Stimulated activated CD4-positive, alpha-beta T cell treated with anti-CD3 and anti-CD28 coated beads, Interleukin-4, amount 100 ng/mL, for 48 hours (primary cell): ENCODE data around the gene ATP8A2.
"Not testable (repeated sequence)": the region's sequence is repeated elsewhere in the genome, so short reads cannot be mapped to it uniquely, and the experiment has no call there.

Experiments used
- DNase-seq, 2 donors: peaks; one replicate each; pipeline ENCODE4 v3.0.0-alpha.2; 2020; ENCODE audit warnings: low read depth in 2 of 2

The ATP8A2 gene

DNA sequence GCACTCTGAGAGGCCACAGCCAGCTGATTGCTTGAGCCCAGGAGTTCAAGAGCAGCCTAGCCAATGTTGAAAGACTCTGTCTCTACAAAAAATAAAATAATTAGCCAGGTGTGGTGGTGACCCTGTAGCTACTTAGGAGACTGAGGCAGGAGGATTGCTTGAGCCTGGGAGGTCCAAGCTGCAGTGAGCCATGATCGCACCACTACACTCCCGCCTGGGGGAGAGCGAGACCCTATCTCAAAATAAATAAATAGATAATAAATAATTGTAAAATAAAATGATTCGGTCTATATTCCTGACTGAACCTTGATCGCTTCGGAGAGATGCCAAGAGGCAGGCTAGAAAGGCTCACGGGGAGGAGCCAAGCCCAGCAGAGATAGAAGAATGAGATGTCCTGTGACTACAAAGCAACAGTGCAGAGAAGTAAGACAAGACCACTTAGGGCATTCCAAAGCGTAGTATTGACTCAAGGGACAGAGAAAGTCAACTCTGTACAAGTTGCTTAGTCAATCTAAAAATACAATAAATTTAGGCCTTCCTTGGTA lies 667.2 kb downstream of the ATP8A2 start:
- DNase-seq, result no peak

DNA sequence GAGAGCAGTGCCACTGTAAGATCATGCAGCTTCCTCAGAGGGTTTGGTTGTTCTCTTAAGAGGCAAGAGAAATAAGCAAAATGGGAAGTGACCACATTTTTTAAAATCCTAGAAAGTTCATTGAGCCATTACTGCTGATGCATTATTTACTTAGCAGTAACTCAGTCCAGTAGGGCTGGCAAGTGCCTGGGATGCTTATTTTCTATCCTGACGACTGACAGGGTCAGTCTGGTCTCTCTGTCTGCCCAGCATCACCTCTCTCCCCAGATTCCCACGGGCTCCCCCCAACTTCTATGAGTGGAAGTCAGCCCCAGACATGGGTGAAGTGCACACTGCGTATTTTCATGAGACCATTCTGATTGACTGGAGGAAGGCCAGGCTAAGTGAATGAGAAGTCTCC lies 669.7 kb downstream of the ATP8A2 start:
- DNase-seq, result no peak

DNA sequence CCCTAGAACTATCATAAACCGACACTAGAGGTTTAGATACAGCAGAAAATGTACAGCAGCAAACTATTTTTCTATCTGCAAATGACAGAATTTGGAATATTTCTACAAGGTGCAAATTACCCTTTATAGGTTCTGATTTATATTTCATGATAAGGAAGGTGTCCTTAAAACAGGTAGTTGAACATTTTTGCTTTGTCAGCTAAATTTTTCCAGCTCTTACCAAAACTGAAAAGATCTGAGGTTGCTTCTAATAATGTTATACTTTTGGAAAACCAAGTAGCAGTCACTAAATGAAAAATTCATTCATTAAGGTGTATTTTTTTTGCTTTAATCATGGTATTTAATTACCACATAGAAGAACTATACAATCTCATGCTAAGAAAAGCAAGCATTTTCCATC lies 671.0 kb downstream of the ATP8A2 start:
- no peak for DNase-seq

DNA sequence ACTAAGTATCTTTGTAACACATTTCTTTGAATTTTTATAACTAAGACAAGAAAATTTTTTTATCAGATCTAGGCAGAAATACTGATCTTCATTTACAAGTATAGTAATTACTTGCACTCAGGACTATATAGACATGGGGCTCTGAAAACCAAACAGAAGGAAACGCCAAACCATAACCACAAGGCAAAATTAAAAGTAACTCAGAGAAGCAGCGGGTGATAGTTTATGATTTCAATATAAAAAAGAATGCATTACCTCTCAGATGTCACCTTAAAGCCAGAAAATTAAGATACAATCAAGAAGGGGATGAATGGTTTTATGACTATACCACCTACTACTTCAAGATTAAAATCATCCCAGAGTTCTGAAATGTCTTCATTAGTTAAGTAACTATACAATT lies 673.4 kb downstream of the ATP8A2 start:
- DNase-seq, result no peak

DNA sequence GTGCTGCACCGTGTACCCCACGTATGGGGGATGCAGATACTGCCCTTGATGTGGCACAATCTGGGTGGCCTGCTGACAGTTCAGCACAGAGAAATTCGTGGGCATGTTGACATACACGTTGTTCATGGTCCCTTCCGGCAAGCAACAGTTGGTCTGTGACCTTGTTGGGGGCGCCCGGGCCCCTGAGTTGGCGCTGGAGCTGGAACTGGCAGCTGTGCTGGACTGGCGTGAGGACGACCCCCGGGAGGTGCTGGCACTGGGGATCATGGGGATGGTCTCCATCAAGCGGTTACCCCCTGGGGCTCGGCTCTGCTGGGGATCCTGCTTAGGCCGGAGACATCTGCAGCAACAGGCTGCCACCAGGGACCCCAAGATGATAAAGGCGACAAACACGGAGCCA lies 674.9 kb downstream of the ATP8A2 start:
- no peak for DNase-seq

DNA sequence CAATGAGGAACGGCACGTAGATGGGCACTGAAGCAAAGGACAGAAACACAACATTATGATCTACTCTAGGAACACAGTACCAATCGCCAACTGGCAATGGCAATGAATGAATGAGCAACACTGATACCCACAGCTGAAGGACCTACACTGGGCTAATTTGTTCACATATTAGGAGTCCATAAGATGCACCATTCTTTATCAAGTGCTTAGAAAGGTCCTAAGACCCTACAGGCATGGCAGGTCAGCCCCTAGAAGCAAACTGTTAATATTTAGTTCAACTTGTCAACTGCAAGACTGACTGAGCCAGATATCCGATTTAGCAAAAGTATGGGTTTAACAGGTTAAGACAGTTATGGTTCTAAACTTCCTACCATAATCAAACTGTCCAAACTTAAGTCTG lies 675.3 kb downstream of the ATP8A2 start:
- DNase-seq, result no peak

DNA sequence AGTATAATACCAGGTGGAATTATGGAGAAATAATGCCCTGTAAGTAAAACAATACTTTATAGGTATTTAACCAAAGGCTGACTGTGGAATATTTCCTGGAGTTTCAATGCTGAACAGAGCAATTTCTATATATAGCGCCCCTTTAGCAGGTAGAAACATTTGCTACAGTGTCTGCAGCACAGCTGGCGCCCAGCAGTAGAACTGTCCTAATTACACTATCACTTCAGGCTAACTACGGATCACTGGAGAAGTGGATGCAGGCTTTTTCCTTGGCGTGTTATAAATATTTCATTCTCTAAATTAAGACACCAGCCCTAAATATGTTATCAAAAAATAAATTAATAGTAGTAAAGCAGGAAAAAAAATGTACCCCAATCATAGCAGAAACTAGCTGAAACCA lies 677.0 kb downstream of the ATP8A2 start:
- DNase-seq, result no peak

DNA sequence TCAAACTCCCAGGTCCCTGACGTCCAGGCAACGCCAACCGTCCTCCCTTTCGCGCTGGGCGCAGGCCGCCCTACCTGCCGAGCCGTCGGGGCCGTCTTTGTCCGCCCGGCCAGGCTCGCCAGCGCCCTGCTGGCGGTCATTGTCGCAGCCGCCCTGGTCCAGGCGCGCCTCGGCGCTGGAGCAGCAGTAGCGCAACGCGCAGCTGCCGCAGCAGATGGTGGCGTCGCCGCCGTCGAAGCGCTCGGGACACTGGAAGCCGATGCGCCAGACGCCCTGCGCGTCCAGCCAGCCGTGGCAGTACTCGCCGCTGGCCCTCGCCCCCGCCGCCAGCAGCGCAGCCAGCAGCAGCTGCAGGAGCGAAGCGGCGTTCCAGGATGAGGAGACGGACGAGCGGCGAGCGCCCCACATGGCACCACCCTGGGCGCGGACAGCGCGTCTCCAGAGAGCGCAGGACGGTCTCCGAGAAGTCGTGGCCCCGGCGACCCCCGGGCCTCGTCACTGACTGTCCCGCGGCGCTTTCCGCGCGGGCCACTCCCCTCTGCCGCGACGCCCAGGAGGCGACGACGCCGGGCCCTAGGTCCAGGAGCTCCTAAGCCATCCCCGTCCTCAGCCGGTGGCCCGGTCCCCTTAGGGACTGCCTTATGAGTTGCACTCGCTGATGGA lies 678.9 kb downstream of the ATP8A2 start:
- DNase-seq, result no peak

DNA sequence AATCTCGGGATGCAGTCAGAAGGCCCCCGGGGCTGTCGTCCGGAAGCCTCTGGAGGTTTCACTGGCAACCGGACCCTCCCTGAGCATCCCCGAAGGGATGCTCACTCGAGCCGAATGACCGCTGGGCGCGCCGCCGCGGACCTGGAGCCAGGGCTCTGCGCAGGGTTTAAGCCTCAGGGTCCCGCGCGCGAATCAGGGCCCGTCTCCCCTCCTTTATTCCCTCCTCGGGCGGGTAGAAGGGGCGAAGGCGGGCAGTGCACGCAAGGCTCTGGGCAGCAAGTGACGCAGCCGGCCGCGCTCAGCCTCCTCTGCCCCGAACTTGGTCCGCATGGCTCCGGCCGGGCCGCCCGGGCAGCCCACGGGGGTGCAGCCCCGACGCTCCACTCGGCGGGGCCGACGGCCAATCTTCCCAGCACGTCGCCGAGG lies 679.5 kb downstream of the ATP8A2 start:
- no peak for DNase-seq

DNA sequence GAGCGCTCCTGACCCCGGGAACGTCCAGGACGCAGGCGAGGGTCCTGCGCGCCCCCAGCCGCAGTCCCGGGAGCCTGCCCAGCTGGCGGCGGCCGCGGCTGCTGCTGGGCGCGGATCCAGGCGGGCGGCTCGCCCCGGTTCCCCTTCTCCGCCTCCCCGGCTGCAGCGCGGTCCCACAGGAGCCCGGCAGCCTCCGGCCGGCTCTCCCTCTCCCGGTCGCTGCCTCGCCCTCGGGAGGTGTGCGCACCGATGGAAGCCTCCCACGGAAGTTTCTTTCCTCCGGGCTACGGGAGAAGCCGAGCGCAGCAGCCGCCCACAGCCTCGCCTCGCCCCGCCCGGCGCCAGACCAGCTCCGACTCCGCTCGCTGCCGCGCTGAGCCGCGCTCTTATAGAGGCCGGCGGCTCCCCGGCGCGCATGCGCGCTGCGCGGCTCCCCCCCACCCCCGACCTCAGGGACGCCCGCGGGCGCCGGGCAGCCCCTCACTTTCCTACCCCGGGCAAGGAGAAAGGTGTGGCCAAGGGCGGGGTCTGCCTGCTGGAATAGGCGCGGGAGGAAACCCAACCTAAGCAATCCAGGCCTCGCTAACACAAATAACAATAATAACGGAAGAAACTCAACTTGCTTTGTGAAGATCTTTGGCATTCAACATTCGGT lies 680.0 kb downstream of the ATP8A2 start, which contains the start of gene SHISA2:
SHISA2 (minus strand) TSS at position 360 of the 655 bp plus-strand sequence. CDS start 1,041 bp downstream, outside the sequence.
- DNase-seq, result peak in 1 of 2 donors; percentile 16

DNA sequence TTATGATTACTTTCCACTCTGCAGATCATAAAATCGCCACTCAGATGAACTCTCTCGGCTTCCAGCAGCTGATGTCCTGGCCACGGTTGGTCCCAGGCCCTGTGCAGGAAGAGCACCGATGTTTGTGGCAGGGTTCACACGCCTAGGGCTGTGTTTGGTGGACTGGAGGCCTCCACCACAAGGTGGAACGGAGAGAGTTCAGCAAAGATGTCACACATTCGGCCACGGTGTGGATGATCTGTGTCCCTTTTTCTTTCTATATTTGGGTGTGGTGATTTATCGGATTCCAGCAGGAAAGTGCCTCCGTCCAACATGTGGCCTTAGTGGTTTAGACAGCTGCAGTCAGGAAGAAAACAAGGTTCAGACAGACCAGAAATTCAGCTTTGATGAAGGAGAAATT lies 680.6 kb downstream of the ATP8A2 start:
- no peak for DNase-seq

DNA sequence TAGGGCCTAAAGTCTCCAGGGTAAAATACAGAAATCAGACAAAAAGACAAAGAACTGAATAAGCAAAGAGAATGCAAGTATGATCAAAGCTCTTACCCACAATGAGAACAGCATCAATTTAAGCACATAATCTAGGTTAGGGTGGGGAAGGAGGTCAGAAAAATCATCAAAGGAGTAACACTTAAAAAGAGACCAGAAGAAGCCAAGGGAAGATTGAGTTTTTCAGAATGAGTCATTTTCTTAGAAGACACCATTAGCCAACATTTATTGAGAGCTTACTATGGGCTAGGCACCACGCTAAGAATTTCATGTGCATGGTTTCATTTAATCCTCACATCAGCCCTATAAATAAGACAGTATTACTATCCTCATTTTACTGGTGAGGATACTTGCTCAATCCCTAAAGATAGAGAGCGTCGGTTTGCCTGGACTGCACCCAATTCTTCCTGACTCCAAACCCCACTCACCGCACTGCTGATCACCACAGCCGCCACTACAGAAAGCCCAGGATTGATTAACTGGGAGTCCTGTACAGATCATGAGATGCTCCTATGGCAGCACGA lies 681.7 kb downstream of the ATP8A2 start:
- no peak for DNase-seq

DNA sequence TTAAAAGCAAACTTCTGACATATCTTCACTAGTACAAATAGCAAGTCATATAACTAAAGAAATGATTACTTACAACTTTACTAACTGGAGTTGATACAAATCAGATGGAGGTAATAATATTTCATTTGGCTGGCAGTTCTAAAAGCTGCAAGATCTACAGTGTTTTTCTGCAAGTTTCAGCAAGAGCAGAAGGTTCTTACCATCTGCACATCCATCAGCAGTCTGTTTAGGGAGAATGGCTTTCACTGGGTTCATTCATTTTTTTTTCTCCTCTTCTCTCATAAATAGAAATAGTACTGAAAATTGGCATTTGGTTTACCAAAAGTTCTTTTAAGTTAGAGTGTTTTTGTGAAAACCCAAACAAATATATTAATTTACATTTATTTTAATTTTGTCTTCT lies 683.1 kb downstream of the ATP8A2 start:
- no peak for DNase-seq

DNA sequence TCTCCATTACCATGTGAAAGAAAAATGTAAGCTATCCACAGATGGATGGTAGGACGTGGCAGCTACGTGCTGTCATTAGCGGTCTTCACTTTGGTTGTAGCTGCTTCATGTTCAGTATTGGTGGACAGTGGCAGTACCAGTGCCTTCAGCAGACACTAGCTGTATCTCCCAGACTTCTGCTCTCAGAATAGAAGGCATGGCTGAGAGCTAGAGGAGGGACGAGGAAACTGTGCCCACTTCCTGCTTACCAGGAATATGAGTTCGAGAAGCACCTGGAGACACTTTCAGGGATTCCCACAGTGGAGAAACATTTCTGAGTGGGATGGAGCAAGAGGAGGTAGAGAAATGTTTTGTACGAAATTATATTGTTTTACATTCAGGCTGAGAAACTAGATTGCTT lies 686.9 kb downstream of the ATP8A2 start:
- no peak for DNase-seq

DNA sequence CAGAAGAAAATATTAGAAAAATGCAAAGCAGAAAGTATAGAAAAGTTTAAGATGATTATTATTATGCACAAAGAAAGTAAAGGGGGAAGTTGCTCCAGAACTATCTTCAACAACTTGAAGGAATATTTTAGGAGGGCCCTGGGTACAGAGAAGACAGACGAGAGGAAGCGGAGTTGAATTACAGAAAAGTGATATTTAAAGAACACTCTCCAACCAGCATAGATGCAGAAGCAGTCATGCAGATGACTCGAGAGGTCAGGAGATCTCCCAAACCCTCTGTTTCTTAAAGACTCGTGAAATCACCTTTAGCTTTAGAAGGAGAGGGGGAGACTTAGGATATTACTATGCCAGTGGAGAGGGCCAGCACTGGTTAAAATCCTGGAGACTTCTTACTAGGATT lies 688.6 kb downstream of the ATP8A2 start:
- DNase-seq, result no peak

DNA sequence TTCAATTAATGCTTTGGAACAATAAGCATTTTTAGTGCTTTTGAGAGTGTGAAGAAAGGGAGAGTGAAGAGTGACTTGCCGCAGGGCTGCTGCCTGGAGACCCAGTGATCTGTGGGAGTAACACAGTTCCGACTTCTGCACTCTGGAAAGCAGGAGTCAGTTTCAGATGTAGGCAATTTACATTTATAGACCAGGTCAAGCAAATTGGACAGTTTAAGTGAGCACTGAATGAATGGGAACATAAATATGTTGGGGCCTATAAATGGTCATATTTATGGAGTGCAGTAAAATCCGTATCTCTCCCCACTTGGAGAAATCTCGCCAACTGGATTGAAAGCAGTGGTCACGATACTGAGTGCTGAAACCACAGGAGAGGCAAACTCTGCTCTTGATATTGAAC lies 689.5 kb downstream of the ATP8A2 start:
- DNase-seq, result no peak

DNA sequence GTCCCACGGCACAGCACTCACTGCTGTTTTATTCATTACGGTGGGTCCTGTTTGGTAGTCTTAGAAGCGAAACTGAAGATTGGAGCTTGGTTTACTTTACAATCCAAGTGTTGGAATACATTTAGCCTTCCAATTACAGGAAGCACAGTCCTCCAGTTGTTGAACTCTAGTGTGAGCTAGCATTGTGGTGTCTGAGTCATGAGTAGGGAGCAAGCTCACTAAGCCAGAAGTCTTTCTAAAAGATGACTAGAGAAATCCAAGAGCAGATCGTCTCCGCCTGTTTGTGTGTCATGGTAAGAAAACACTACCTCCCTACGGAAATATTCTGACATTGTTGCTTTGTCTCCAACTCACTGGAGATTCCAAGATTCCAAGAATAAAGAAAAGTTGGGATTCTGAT lies 690.2 kb downstream of the ATP8A2 start:
- DNase-seq, result no peak

DNA sequence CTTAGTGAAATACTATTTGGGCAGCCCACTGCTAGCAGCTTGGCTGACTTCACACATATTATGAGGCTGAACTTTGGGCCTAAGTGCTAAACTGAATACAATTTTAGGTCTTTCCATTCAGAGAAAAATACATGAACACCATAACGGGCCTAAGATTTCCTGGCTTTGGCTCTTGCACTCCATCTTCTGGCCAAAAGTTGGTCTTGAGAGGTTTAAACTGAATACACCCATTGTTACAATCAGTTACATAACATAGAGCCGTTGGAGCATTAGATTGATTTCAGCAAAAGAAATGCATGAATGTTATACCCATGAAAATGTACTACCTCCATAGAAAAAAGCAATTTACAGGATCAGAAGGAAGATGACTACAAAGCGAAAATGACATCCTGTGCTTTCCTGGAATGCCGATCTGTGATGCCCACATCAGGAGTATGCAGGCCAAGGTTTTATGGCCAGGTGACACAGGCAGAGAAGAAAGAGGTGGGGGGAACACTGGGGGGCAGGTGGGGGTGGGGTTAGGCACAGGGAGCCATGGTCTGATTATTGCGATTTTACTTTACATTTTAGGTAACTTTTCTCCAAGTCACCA lies 691.2 kb downstream of the ATP8A2 start:
- no peak for DNase-seq

DNA sequence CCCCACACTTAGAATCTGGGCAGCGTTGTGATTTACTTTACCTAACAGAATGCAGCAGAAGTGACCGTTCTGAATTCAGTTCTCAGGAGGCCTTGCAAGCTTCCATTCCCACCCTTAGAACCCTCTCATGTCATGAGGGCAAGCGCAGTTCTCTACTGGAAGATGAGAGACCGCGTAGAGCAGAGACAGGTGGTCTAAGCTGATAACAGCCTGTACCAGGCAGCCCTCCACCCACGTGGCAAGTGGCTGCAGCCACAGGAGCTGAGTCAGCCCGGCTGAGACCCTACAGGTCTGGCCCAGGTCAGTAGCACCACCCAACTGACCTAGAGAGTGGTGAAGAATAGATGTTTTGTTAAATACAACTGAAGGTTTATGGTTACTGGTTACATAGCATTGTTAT lies 694.7 kb downstream of the ATP8A2 start:
- not testable (repeated sequence) for DNase-seq

DNA sequence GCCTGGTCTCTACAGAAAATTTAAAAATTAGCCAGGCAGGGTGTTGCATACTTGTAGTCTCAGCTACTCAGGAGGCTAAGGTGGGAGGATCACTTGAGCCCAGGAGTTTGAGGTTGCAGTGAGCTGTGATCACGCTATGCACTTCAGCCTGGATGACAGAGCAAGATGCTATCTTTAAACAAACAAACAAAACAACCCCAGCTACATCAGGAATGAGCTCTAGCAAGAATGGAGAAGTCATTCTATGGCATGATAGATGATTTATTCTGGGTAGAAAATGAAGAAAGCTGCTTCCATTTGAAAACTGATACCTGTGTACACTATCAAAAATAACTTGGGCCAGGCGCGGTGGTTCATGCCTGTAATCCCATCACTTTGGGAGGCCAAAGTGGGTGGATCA lies 695.8 kb downstream of the ATP8A2 start:
- DNase-seq, result no peak

DNA sequence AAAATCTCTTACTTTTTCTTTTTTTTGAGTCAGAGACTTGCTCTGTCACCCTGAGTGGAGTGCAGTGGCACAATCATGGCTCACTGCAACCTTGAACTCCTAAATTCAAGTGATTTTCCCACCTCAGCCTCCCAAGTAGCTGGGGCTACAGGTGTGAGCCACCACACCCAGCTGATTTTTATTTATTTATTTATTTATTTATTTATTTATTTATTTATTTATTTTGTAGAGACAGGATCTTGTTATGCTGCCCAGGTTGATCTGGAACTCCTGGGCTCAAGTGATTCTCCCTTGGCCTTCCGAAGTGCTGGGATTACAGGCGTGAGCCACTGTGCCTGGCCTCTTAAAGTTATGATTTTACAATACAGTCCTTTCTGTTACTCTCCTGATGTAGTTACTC lies 696.6 kb downstream of the ATP8A2 start:
- not testable (repeated sequence) for DNase-seq

DNA sequence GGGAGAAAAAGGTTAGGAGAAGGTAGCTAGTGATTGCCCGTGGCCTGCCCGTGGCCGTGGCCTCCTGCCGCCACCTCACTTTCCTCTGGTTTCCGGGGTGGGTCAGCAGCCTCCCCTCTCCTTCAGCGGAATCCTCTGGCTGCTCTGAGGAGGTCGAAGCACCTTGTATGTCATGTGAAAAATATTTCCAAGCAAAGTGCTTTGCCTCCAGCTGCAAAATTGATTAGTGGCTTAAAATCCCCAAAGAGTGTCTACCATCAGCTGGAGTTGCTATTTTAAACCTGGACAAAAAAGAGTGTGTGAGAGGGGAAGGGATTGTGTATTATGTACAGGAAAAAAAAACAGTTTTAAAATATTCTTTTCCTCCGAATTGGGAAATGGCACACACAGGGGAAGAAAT lies 697.9 kb downstream of the ATP8A2 start:
- not testable (repeated sequence) for DNase-seq

DNA sequence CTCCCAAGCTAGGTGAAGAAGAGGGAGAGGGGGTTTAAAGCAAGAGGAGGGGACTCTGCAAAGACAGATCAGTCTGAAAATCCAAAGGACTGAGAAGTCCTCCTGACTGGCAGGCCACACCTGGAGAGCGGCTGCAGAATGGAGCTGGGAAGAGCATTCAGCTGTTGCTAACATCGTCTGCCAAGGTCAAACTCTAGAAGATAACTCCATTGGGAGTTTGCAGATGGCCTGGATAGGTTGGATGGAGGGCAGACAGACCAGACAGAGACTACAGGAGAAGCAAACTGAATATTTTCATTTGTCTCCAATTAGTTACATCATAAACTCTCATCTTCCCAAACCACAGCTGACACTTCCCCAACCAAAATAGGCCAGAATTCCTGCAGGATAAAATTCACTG lies 699.9 kb downstream of the ATP8A2 start:
- no peak for DNase-seq
